H1 (cell line): ENCODE measurements around the gene ZMYND12. TPM values are rescaled to one million over a fixed set of nuclear protein-coding genes. Genes with fewer than 3 reads are reported as not detected.

Source experiments
- CTCF ChIA-PET: fragments of 300-600 bp; sonication (Branson Sonifier 250); formaldehyde crosslinking; loops from one replicate; lab custom pipeline; 2021; ENCODE audit not compliant: partially characterized antibody; lab: Charles Lee
- POLR2A ChIA-PET: fragments of 300-600 bp; sonication (Branson Sonifier 250); formaldehyde crosslinking; loops from one replicate; lab custom pipeline; 2021; ENCODE audit warnings: inconsistent platforms; ENCODE audit not compliant: partially characterized antibody; lab: Charles Lee
- DNase-seq, 2 experiments: peaks; one replicate each; pipeline versions ENCODE4 v3.0.0 to v3.0.0-alpha.2; 2010 to 2022; ENCODE audit warnings: low spot score in 2 of 2, low read depth in 1 of 2, mixed read lengths in 1 of 2
- FAIRE-seq: peaks from 2 replicates; lab custom pipeline; 2011; peaks lifted over from hg19 to GRCh38; lab: Jason Lieb, UNC
- H2AFZ ChIP-seq: 2 replicates; pipeline ENCODE4 v1.8.1; 2012; ENCODE audit warnings: low read length, inconsistent platforms
- H2AK5ac ChIP-seq: 2 replicates; pipeline ENCODE4 v1.6.1; 2013; ENCODE audit warnings: low read depth, low read length
- H2BK120ac ChIP-seq: replicated peaks from 2 replicates; pipeline ENCODE3; 2013; ENCODE audit warnings: low read depth, low read length, inconsistent platforms
- H2BK12ac ChIP-seq: 2 replicates; pipeline ENCODE4 v1.6.1; 2013; ENCODE audit warnings: low read depth, low read length
- H2BK15ac ChIP-seq: 2 replicates; pipeline ENCODE4 v1.6.1; 2013; ENCODE audit warnings: low read length
- H2BK20ac ChIP-seq: 2 replicates; pipeline ENCODE4 v1.6.1; 2013; ENCODE audit warnings: low read length
- H2BK5ac ChIP-seq: 2 replicates; pipeline ENCODE4 v1.6.1; 2013; ENCODE audit warnings: low read depth, low read length
- H3K14ac ChIP-seq: 2 replicates; pipeline ENCODE4 v1.6.1; 2013; ENCODE audit warnings: inconsistent platforms; ENCODE audit not compliant: insufficient read length
- H3K18ac ChIP-seq: 2 replicates; pipeline ENCODE4 v1.6.1; 2013; ENCODE audit warnings: low read length; ENCODE audit errors: extremely low read depth
- H3K23ac ChIP-seq: 2 replicates; pipeline ENCODE4 v1.6.1; 2013; ENCODE audit warnings: inconsistent platforms; ENCODE audit not compliant: insufficient read length
- H3K23me2 ChIP-seq: 2 replicates; pipeline ENCODE4 v1.6.1; 2013; ENCODE audit warnings: low read depth, low read length
- H3K27ac ChIP-seq: 2 replicates; pipeline ENCODE4 v1.6.1; 2011; ENCODE audit warnings: low read depth, low read length, inconsistent platforms
- H3K27me3 ChIP-seq, 4 experiments: replicated peaks in 1 of 4; 1 replicate in 1 of 4; 2 replicates in 3 of 4; pipeline versions ENCODE4 v1.6.1 to v1.8.1; 2011 to 2013; ENCODE audit warnings: low read length in 3 of 4, mild to moderate bottlenecking in 3 of 4, inconsistent platforms in 2 of 4, mixed read lengths in 2 of 4, moderate library complexity in 1 of 4; ENCODE audit not compliant: control insufficient read depth in 3 of 4, insufficient read depth in 3 of 4; ENCODE audit errors: extremely low read depth in 1 of 4
- H3K36me3 ChIP-seq, 4 experiments: 2 replicates each; pipeline versions ENCODE4 v1.6.1 to v1.8.1; 2011 to 2013; ENCODE audit warnings: mild to moderate bottlenecking in 4 of 4, low read length in 3 of 4, moderate library complexity in 2 of 4, control low read depth in 1 of 4, inconsistent platforms in 1 of 4; ENCODE audit not compliant: insufficient read depth in 4 of 4, control insufficient read depth in 2 of 4
- H3K4ac ChIP-seq: replicated peaks from 2 replicates; pipeline ENCODE3; 2013; ENCODE audit warnings: low read length, low read depth, mixed read lengths, inconsistent platforms; ENCODE audit not compliant: insufficient read length
- H3K4me1 ChIP-seq, 4 experiments: replicated peaks in 1 of 4; 1 replicate in 1 of 4; 2 replicates in 3 of 4; pipeline versions ENCODE4 v1.6.1 to v1.8.1; 2011 to 2013; ENCODE audit warnings: low read length in 3 of 4, inconsistent platforms in 2 of 4, mixed read lengths in 1 of 4; ENCODE audit not compliant: insufficient read depth in 4 of 4, control insufficient read depth in 3 of 4
- H3K4me2 ChIP-seq, 2 experiments: 2 replicates each; pipeline versions ENCODE4 v1.6.1 to v1.8.1; 2011 to 2013; ENCODE audit warnings: low read depth in 2 of 2, low read length in 2 of 2, control low read depth in 1 of 2, inconsistent platforms in 1 of 2, mild to moderate bottlenecking in 1 of 2; ENCODE audit not compliant: insufficient read depth in 1 of 2
- H3K4me3 ChIP-seq, 4 experiments: fragments of 200-600, 300-600 bp in 1 of 4; sonication (generic), shearing (Covaris generic), sonication (Bioruptor Twin) in 1 of 4; 2 replicates each; pipeline versions ENCODE4 v1.5.1 to v1.8.1; 2011 to 2016; ENCODE audit warnings: low read length in 4 of 4, low read depth in 3 of 4, control low read depth in 2 of 4, inconsistent platforms in 2 of 4, mild to moderate bottlenecking in 2 of 4, mixed read lengths in 1 of 4, moderate library complexity in 1 of 4; ENCODE audit not compliant: insufficient read depth in 2 of 4; ENCODE audit errors: extremely low read depth in 1 of 4
- H3K56ac ChIP-seq: replicated peaks from 2 replicates; pipeline ENCODE3; 2013; ENCODE audit warnings: low read depth, mild to moderate bottlenecking, mixed read lengths, low read length, inconsistent platforms; ENCODE audit not compliant: insufficient read length
- H3K79me1 ChIP-seq: 2 replicates; pipeline ENCODE4 v1.6.1; 2013; ENCODE audit warnings: low read depth, low read length, control low read depth
- H3K79me2 ChIP-seq, 2 experiments: 2 replicates each; pipeline versions ENCODE4 v1.6.1 to v1.8.1; 2012 to 2013; ENCODE audit warnings: low read length in 2 of 2, mild to moderate bottlenecking in 2 of 2, inconsistent platforms in 1 of 2; ENCODE audit not compliant: insufficient read depth in 2 of 2, control insufficient read depth in 1 of 2
- H3K9ac ChIP-seq, 4 experiments: replicated peaks in 1 of 4; 1 replicate in 1 of 4; 2 replicates in 3 of 4; pipeline versions ENCODE4 v1.6.1 to v1.8.1; 2011 to 2013; ENCODE audit warnings: low read depth in 3 of 4, low read length in 3 of 4, control low read depth in 2 of 4, mild to moderate bottlenecking in 2 of 4, moderate library complexity in 2 of 4, inconsistent platforms in 1 of 4; ENCODE audit errors: extremely low read depth in 1 of 4
- H3K9me3 ChIP-seq, 2 experiments: 2 replicates each; pipeline versions ENCODE4 v1.6.1 to v1.8.1; 2012 to 2013; ENCODE audit warnings: mild to moderate bottlenecking in 2 of 2, moderate library complexity in 2 of 2, control low read depth in 1 of 2, inconsistent platforms in 1 of 2, low read depth in 1 of 2, low read length in 1 of 2, mixed read lengths in 1 of 2; ENCODE audit not compliant: insufficient read depth in 2 of 2
- H4K20me1 ChIP-seq, 2 experiments: replicated peaks in 1 of 2; 2 replicates each; pipeline versions ENCODE3 to v1.8.1; 2011 to 2013; ENCODE audit warnings: inconsistent platforms in 2 of 2, low read length in 2 of 2, mild to moderate bottlenecking in 1 of 2; ENCODE audit not compliant: insufficient read depth in 2 of 2, control insufficient read depth in 1 of 2
- H4K5ac ChIP-seq: 2 replicates; pipeline ENCODE4 v1.6.1; 2013; ENCODE audit warnings: low read length, low read depth, mixed read lengths, inconsistent platforms; ENCODE audit not compliant: insufficient read length
- H4K8ac ChIP-seq: 2 replicates; pipeline ENCODE4 v1.8.0; 2013; ENCODE audit warnings: mild to moderate bottlenecking, moderate library complexity, low read length, inconsistent platforms; ENCODE audit not compliant: insufficient read depth; ENCODE audit errors: extremely low read depth
- H4K91ac ChIP-seq: replicated peaks from 2 replicates; pipeline ENCODE3; 2013; ENCODE audit warnings: low read length, mixed read lengths, inconsistent platforms; ENCODE audit not compliant: insufficient read length
- BACH1 ChIP-seq: IDR thresholded peaks from 2 replicates; pipeline ENCODE4 v1.6.1; 2012; ENCODE audit warnings: low read length, improper control_type of control experiment
- CREB1 ChIP-seq: IDR thresholded peaks from 2 replicates; pipeline ENCODE4 v1.6.1; 2012; ENCODE audit warnings: inconsistent platforms
- RAD21 ChIP-seq, 2 experiments: IDR thresholded peaks in 1 of 2; conservative IDR thresholded peaks in 1 of 2; 2 replicates each; pipeline ENCODE4 v1.6.1; 2011; ENCODE audit warnings: low read depth in 2 of 2, low read length in 2 of 2, improper control_type of control experiment in 1 of 2, inconsistent platforms in 1 of 2, mild to moderate bottlenecking in 1 of 2, moderate library complexity in 1 of 2
- SP2 ChIP-seq: IDR thresholded peaks from 2 replicates; pipeline ENCODE4 v1.6.1; 2012; ENCODE audit warnings: mild to moderate bottlenecking, low read length, inconsistent platforms
- SRF ChIP-seq: IDR thresholded peaks from 2 replicates; pipeline ENCODE4 v1.6.1; 2011; ENCODE audit warnings: mild to moderate bottlenecking, low read depth, low read length, moderate library complexity
- TAF7 ChIP-seq: optimal IDR thresholded peaks from 2 replicates; pipeline ENCODE3; 2011; ENCODE audit warnings: low read depth, mild to moderate bottlenecking, inconsistent platforms, low read length, moderate library complexity, borderline replicate concordance
- YY1 ChIP-seq: IDR thresholded peaks from 2 replicates; pipeline ENCODE4 v1.6.1; 2011; ENCODE audit warnings: low read depth, mild to moderate bottlenecking, low read length
- ZNF274 ChIP-seq: IDR thresholded peaks from 2 replicates; pipeline ENCODE4 v1.7.0; 2012; ENCODE audit warnings: low read length, borderline replicate concordance; ENCODE audit errors: extremely low read depth
- WGBS, 2 experiments: shearing (Covaris generic) in 1 of 2; methylation state at CpG; one replicate each; pipeline versions ENCODE4 v1.1.6 to v1.1.7; 2013 to 2015; ENCODE audit warnings: low lambda C conversion rate in 2 of 2, mixed read lengths in 2 of 2, inconsistent platforms in 1 of 2, low coverage in 1 of 2, missing lambda C conversion rate in 1 of 2; ENCODE audit not compliant: insufficient replicate concordance in 2 of 2, insufficient coverage in 1 of 2, insufficient read length in 1 of 2; ENCODE audit errors: extremely low coverage in 1 of 2, missing lambda C conversion rate in 1 of 2; 5-methylcytosine and 5-hydroxymethylcytosine counted together
- polyA plus RNA-seq, 7 experiments: library from polyadenylated mRNA; depleted of rRNA in 3 of 7; stranded (reverse) in 5 of 7; unstranded in 2 of 7; fragments of >200 nt in 5 of 7; fragments of 200-250 nt in 2 of 7; gene quantifications; 1 replicate in 5 of 7; 2 replicates in 1 of 7; 4 replicates in 1 of 7; pipeline versions ENCODE4 v1.2.1 to v1.2.3, GENCODE V29; 2011 to 2013; ENCODE audit warnings: missing spikeins in 2 of 7, mixed read lengths in 2 of 7
- total RNA-seq: library from RNA; stranded (reverse); fragmentation: NEBNext Ultra II Directional; extraction: Animal tissue kit (Norgen Biotek cat#: 25700); gene quantifications from 2 replicates; pipeline ENCODE4 v1.2.1, GENCODE V29; 2021
- TF ChIP-seq, protein P1 (sequence below), 3 experiments: IDR thresholded peaks; 1 replicate in 2 of 3; 2 replicates in 1 of 3; pipeline versions ENCODE4 v1.5.1 to v1.6.1; 2011; ENCODE audit warnings: low read length in 3 of 3, mild to moderate bottlenecking in 3 of 3, inconsistent platforms in 2 of 3, low read depth in 1 of 3, moderate library complexity in 1 of 3; ENCODE audit not compliant: insufficient read depth in 1 of 3; ENCODE audit errors: control extremely low read depth in 1 of 3

Gene ZMYND12
- total and polyA plus RNA-seq, 2 of the 8 experiments (the other 6 are each of a cell fraction or from before 2014, with no cell fraction given), result 0.62 TPM; not detected in 1

GRCh38 chr1:42482635-42483153 lies 26.9 kb upstream of the ZMYND12 start:
- no peak overlapping the region for H3K14ac ChIP-seq
- FAIRE-seq (peak; percentile 32), DNase-seq (no peak)
- 62% methylated on average over 2 of the region's 2 CpGs; no CpG with 5 or more reads in 1 of the 2 experiments for WGBS, 2 experiments
- H2AK5ac ChIP-seq, result no peak overlapping the region
- POLR2A ChIA-PET, result no interaction called here
- H3K36me3 ChIP-seq, result no peaks in the 10 kb centered on the region
- H3K56ac ChIP-seq, result no peak overlapping the region
- H3K23me2 ChIP-seq, result no peaks in the 10 kb centered on the region
- H3K23ac ChIP-seq, result no peak overlapping the region
- no peaks in the 10 kb centered on the region for H4K20me1 ChIP-seq
- H3K27me3 ChIP-seq, result no peaks in the 10 kb centered on the region
- H4K8ac ChIP-seq, result no peak overlapping the region
- H2BK20ac ChIP-seq, result no peak overlapping the region
- H3K18ac ChIP-seq, result no peak overlapping the region
- no peak overlapping the region for H3K4me2 ChIP-seq
- CTCF ChIA-PET, result no interaction called here
- no peak overlapping the region for H3K4me3 ChIP-seq
- no peak overlapping the region for H2BK120ac ChIP-seq
- H3K4me1 ChIP-seq, result no peaks in the 10 kb centered on the region
- no peaks in the 10 kb centered on the region for H3K9me3 ChIP-seq
- no peak overlapping the region for H4K91ac ChIP-seq
- no peak overlapping the region for H2BK5ac ChIP-seq
- no peak overlapping the region for H3K27ac ChIP-seq
- H3K9ac ChIP-seq, result no peak overlapping the region
- H2BK12ac ChIP-seq, result no peak overlapping the region
- no peaks in the 10 kb centered on the region for H3K79me1 ChIP-seq
- no peaks in the 10 kb centered on the region for H3K79me2 ChIP-seq
- H2BK15ac ChIP-seq, result no peak overlapping the region
- H3K4ac ChIP-seq, result no peak overlapping the region
- H4K5ac ChIP-seq, result no peak overlapping the region
- no peak overlapping the region for H2AFZ ChIP-seq
- no peak for TF ChIP-seq SRF
- TF ChIP-seq BACH1, result no peak
- no peak for TF ChIP-seq YY1
- TF ChIP-seq CREB1, result no peak
- no peak for TF ChIP-seq SP2
- TF ChIP-seq, protein P1, sequence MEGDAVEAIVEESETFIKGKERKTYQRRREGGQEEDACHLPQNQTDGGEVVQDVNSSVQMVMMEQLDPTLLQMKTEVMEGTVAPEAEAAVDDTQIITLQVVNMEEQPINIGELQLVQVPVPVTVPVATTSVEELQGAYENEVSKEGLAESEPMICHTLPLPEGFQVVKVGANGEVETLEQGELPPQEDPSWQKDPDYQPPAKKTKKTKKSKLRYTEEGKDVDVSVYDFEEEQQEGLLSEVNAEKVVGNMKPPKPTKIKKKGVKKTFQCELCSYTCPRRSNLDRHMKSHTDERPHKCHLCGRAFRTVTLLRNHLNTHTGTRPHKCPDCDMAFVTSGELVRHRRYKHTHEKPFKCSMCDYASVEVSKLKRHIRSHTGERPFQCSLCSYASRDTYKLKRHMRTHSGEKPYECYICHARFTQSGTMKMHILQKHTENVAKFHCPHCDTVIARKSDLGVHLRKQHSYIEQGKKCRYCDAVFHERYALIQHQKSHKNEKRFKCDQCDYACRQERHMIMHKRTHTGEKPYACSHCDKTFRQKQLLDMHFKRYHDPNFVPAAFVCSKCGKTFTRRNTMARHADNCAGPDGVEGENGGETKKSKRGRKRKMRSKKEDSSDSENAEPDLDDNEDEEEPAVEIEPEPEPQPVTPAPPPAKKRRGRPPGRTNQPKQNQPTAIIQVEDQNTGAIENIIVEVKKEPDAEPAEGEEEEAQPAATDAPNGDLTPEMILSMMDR (IDR thresholded peaks at IDR 0.05; ENCODE audit: control extremely low read depth in 1 of 3, insufficient read depth in 1 of 3, low read depth in 1 of 3, low read length in 3 of 3), result no peak
- no peak for TF ChIP-seq ZNF274
- TF ChIP-seq RAD21 (IDR thresholded peaks at IDR 0.05 in 1 of 2, conservative IDR thresholded peaks at IDR 0.05 in 1 of 2; ENCODE audit: low read depth in 2 of 2, low read length in 2 of 2), result no peak
- TF ChIP-seq TAF7, result no peak
